Keratinocyte (primary cell): ENCODE data around the gene ACTL6A. TPM values are rescaled to one million over a fixed set of nuclear protein-coding genes. Genes with fewer than 3 reads are reported as not detected.

Experiments used
- DNase-seq: peaks from one replicate; pipeline ENCODE4 v3.0.0-alpha.2; 2011; ENCODE audit warnings: low read depth, missing footprints, low spot score
- FAIRE-seq: peaks from 2 replicates; lab custom pipeline; 2011; peaks lifted over from hg19 to GRCh38; lab: Jason Lieb, UNC
- H2AFZ ChIP-seq: 2 replicates; pipeline ENCODE4 v1.6.0; 2012; ENCODE audit warnings: low read length, control low read depth, inconsistent platforms; ENCODE audit not compliant: control insufficient read depth
- H3K27ac ChIP-seq: 2 replicates; pipeline ENCODE4 v1.5.1; 2011; ENCODE audit warnings: low read length; ENCODE audit not compliant: control insufficient read depth, insufficient read depth
- H3K27me3 ChIP-seq: 3 replicates; pipeline ENCODE4 v1.6.0; 2011; ENCODE audit warnings: low read length; ENCODE audit not compliant: control insufficient read depth, insufficient read depth; ENCODE audit errors: extremely low read depth
- H3K36me3 ChIP-seq, 2 experiments: 2 replicates in 1 of 2; 3 replicates in 1 of 2; pipeline ENCODE4 v1.5.1; 2011; ENCODE audit warnings: low read length in 2 of 2, mild to moderate bottlenecking in 1 of 2; ENCODE audit not compliant: control insufficient read depth in 2 of 2, insufficient read depth in 2 of 2; ENCODE audit errors: extremely low read depth in 1 of 2
- H3K4me1 ChIP-seq: 3 replicates; pipeline ENCODE4 v1.5.1; 2011; ENCODE audit warnings: low read length; ENCODE audit not compliant: control insufficient read depth, insufficient read depth; ENCODE audit errors: extremely low read depth
- H3K4me2 ChIP-seq: 3 replicates; pipeline ENCODE4 v1.6.0; 2011; ENCODE audit warnings: low read depth, low read length; ENCODE audit not compliant: control insufficient read depth, insufficient read depth; ENCODE audit errors: extremely low read depth
- H3K4me3 ChIP-seq, 3 experiments: fragments of 200-600 bp in 1 of 3; sonication (generic) in 1 of 3; 2 replicates in 2 of 3; 3 replicates in 1 of 3; pipeline ENCODE4 v1.5.1; 2011 to 2016; ENCODE audit warnings: low read length in 3 of 3, mild to moderate bottlenecking in 3 of 3, control low read depth in 2 of 3, inconsistent platforms in 1 of 3, low read depth in 1 of 3, mixed read lengths in 1 of 3, mixed run types in 1 of 3, moderate library complexity in 1 of 3; ENCODE audit not compliant: control insufficient read depth in 2 of 3, insufficient read depth in 2 of 3; ENCODE audit errors: extremely low read depth in 1 of 3
- H3K79me2 ChIP-seq: 2 replicates; pipeline ENCODE4 v1.6.0; 2012; ENCODE audit warnings: low read length; ENCODE audit not compliant: control insufficient read depth, insufficient read depth
- H3K9ac ChIP-seq: 3 replicates; pipeline ENCODE4 v1.6.0; 2011; ENCODE audit warnings: low read length; ENCODE audit not compliant: control insufficient read depth, insufficient read depth; ENCODE audit errors: extremely low read depth
- H3K9me1 ChIP-seq: 3 replicates; pipeline ENCODE4 v1.6.0; 2011; ENCODE audit warnings: low read length; ENCODE audit not compliant: control insufficient read depth, insufficient read depth; ENCODE audit errors: extremely low read depth
- H3K9me3 ChIP-seq: 2 replicates; pipeline ENCODE4 v1.5.1; 2012; ENCODE audit warnings: low read depth, low read length; ENCODE audit not compliant: control insufficient read depth
- H4K20me1 ChIP-seq: 3 replicates; pipeline ENCODE4 v1.6.0; 2011; ENCODE audit warnings: low read length; ENCODE audit not compliant: control insufficient read depth, insufficient read depth; ENCODE audit errors: extremely low read depth
- CTCF ChIP-seq, 3 experiments: IDR thresholded peaks in 1 of 3; conservative IDR thresholded peaks in 1 of 3; optimal IDR thresholded peaks in 1 of 3; 2 replicates in 2 of 3; 3 replicates in 1 of 3; pipeline versions ENCODE3 to v1.5.1; 2011; ENCODE audit warnings: low read length in 3 of 3, mild to moderate bottlenecking in 3 of 3, moderate library complexity in 2 of 3, control low read depth in 1 of 3, inconsistent platforms in 1 of 3; ENCODE audit not compliant: insufficient read depth in 2 of 3; ENCODE audit errors: extremely low read depth in 1 of 3
- EZH2 ChIP-seq: IDR thresholded peaks from one replicate; pipeline ENCODE4 v1.6.1; 2012; ENCODE audit warnings: inconsistent platforms, mild to moderate bottlenecking, low read length, moderate library complexity
- dilution Hi-C: fragments of 300-500 bp; cut with MboI; formaldehyde crosslinking; loops from one replicate; pipeline ENCODE4 v1.7.0; 2020; ENCODE audit warnings: low sequenced_read_pairs; ENCODE audit not compliant: extremely low pct_ligation_motif_present
- polyA plus RNA-seq, 5 experiments: library from polyadenylated mRNA; depleted of rRNA in 3 of 5; stranded (reverse) in 3 of 5; stranded (forward) in 1 of 5; unstranded in 1 of 5; fragments of >200 nt; gene quantifications; 1 replicate in 1 of 5; 2 replicates in 3 of 5; 3 replicates in 1 of 5; pipeline versions ENCODE4 v1.2.1 to v1.2.3, GENCODE V29; 2011 to 2012; ENCODE audit warnings: missing spikeins in 2 of 5, low read depth in 1 of 5, low replicate concordance in 1 of 5

Gene ACTL6A
- polyA plus RNA-seq, 1 donor (not counting 4 experiments of a cell fraction or from before 2014, with no cell fraction given) = 106 TPM

DNA sequence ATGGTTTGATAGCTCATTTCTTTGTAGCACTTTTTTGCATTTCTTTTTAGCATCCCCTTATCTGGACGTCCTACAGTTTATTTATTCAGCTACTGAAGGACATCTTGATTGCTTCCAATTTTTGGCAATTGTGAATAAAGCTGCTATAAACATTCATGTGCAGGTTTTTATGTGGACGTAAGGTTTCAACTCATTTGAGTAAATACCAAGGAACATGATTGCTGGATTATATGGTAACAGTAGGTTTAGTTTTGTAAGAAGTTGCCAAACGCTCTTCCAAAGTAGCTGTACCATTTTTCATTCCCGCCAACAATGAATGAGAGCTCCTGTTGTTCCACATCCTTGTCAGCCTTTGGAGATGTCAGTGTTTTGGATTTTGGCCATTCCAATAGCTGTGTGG, 29.5 kb upstream of the ACTL6A start:
- no peak overlapping the region for H3K4me2 ChIP-seq
- H3K36me3 ChIP-seq = no peaks in the 10 kb centered on the region
- H4K20me1 ChIP-seq = no peaks in the 10 kb centered on the region
- no peaks in the 10 kb centered on the region for H3K9me3 ChIP-seq
- no peaks in the 10 kb centered on the region for H3K9me1 ChIP-seq
- H3K4me3 ChIP-seq = no peak overlapping the region
- no peaks in the 10 kb centered on the region for H3K27me3 ChIP-seq
- dilution Hi-C loops = no loop called here
- no peak for FAIRE-seq
- no peak for DNase-seq
- no peaks in the 10 kb centered on the region for H3K79me2 ChIP-seq
- no peak overlapping the region for H2AFZ ChIP-seq
- TF ChIP-seq EZH2 (no peak), CTCF (optimal IDR thresholded peaks at IDR 0.05 in 1 of 3, IDR thresholded peaks at IDR 0.05 in 1 of 3, conservative IDR thresholded peaks at IDR 0.05 in 1 of 3; ENCODE audit: extremely low read depth in 1 of 3, insufficient read depth in 2 of 3, low read length in 3 of 3) (no peak)
- no peak overlapping the region for H3K9ac ChIP-seq
- H3K4me1 ChIP-seq = no peaks in the 10 kb centered on the region
- H3K27ac ChIP-seq = no peak overlapping the region

DNA sequence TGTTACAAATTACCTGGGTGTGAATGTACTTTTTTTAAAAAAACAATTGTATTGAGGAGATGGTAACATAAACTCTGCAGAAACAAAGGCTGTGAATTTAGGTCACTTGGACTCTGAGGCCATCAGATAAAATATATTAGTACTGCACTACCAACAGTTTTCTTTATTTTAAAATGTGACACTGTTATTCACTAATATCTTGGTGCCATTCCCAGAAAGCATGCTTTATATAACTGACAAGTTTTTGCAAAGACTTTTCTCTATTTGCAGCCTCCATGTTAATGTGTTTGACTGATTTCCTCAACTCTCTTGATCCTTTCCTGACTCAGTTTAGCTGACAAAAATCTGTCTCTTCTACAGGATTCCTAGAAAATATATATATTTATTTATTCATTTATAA, 26.5 kb upstream of the ACTL6A start:
- H3K79me2 ChIP-seq = no peaks in the 10 kb centered on the region
- H3K4me1 ChIP-seq = no peaks in the 10 kb centered on the region
- no peaks in the 10 kb centered on the region for H3K9me3 ChIP-seq
- no peak overlapping the region for H3K27ac ChIP-seq
- no peak overlapping the region for H3K4me2 ChIP-seq
- no peak overlapping the region for H3K9ac ChIP-seq
- H3K4me3 ChIP-seq = no peak overlapping the region
- no peak overlapping the region for H2AFZ ChIP-seq
- no peak for FAIRE-seq
- H4K20me1 ChIP-seq = no peaks in the 10 kb centered on the region
- no peaks in the 10 kb centered on the region for H3K9me1 ChIP-seq
- dilution Hi-C loops = no loop called here
- no peaks in the 10 kb centered on the region for H3K27me3 ChIP-seq
- TF ChIP-seq CTCF (optimal IDR thresholded peaks at IDR 0.05 in 1 of 3, IDR thresholded peaks at IDR 0.05 in 1 of 3, conservative IDR thresholded peaks at IDR 0.05 in 1 of 3; ENCODE audit: extremely low read depth in 1 of 3, insufficient read depth in 2 of 3, low read length in 3 of 3) (no peak), EZH2 (no peak)
- DNase-seq = no peak
- no peaks in the 10 kb centered on the region for H3K36me3 ChIP-seq
